CD4-positive, alpha-beta T cell (primary cell): ENCODE measurements around the gene TBC1D22A. TPM values are rescaled to one million over a fixed set of nuclear protein-coding genes. Genes with fewer than 3 reads are reported as not detected.
A peak's percentile ranks its signal among the peaks of the same experiment; 100 is the strongest.

ENCODE experiments used
- ATAC-seq: fragments of 200-7000 bp; cut with Tn5 transposase; one replicate; pipeline ENCODE4 v1.10.0; 2022; ENCODE audit warnings: mild to moderate bottlenecking; ENCODE audit not compliant: poor library complexity
- CTCF ChIA-PET: fragments of 350-600 bp; sonication (Branson Sonifier 250); formaldehyde crosslinking; loops from one replicate; lab custom pipeline; 2021; ENCODE audit warnings: antibody characterized with exemption, inconsistent platforms; lab: Charles Lee
- POLR2A ChIA-PET: fragments of 350-600 bp; sonication (Branson Sonifier 250); formaldehyde crosslinking; loops from one replicate; lab custom pipeline; 2021; ENCODE audit warnings: antibody characterized with exemption, inconsistent platforms; lab: Charles Lee
- DNase-seq, 14 experiments: peaks; one replicate each; pipeline ENCODE4 v3.0.0-alpha.2; 2013 to 2020; ENCODE audit warnings: mixed read lengths in 2 of 14
- H3K27ac ChIP-seq, 2 donors: one replicate each; pipeline versions ENCODE4 v1.5.1 to v1.7.0; 2013; ENCODE audit warnings: low read length in 2 of 2, low read depth in 1 of 2, mild to moderate bottlenecking in 1 of 2
- H3K27me3 ChIP-seq, 2 experiments: 1 replicate in 1 of 2; 2 replicates in 1 of 2; pipeline versions ENCODE4 v1.6.1 to v1.7.0; 2013; ENCODE audit warnings: low read length in 2 of 2, control low read depth in 1 of 2, mild to moderate bottlenecking in 1 of 2, moderate library complexity in 1 of 2; ENCODE audit not compliant: insufficient read depth in 2 of 2, control insufficient read depth in 1 of 2
- H3K36me3 ChIP-seq: one replicate; pipeline ENCODE4 v1.6.1; 2013; ENCODE audit warnings: low read length, control low read depth; ENCODE audit not compliant: insufficient read depth
- H3K4me1 ChIP-seq: one replicate; pipeline ENCODE4 v1.6.1; 2013; ENCODE audit warnings: low read length, control low read depth; ENCODE audit not compliant: insufficient read depth
- H3K4me3 ChIP-seq: one replicate; pipeline ENCODE4 v1.5.1; 2013; ENCODE audit warnings: mild to moderate bottlenecking, low read length, moderate library complexity
- H3K9me3 ChIP-seq, 2 experiments: 1 replicate in 1 of 2; 2 replicates in 1 of 2; pipeline versions ENCODE4 v1.6.1 to v1.7.0; 2013; ENCODE audit warnings: low read length in 2 of 2, mild to moderate bottlenecking in 2 of 2, control low read depth in 1 of 2, moderate library complexity in 1 of 2; ENCODE audit not compliant: control insufficient read depth in 1 of 2, insufficient read depth in 1 of 2
- H3K27ac Mint-ChIP-seq: one replicate; pipeline ENCODE4 v1.8.0; 2020; ENCODE audit warnings: mixed read lengths
- H3K27me3 Mint-ChIP-seq: one replicate; pipeline ENCODE4 v1.8.0; 2021; ENCODE audit warnings: mixed read lengths
- H3K36me3 Mint-ChIP-seq: one replicate; pipeline ENCODE4 v1.8.0; 2021; ENCODE audit warnings: low read depth, mixed read lengths
- H3K4me1 Mint-ChIP-seq: one replicate; pipeline ENCODE4 v1.8.0; 2021; ENCODE audit warnings: low read depth, mixed read lengths
- H3K4me3 Mint-ChIP-seq: one replicate; pipeline ENCODE4 v1.8.0; 2020; ENCODE audit warnings: mild to moderate bottlenecking, mixed read lengths
- H3K9me3 Mint-ChIP-seq: one replicate; pipeline ENCODE4 v1.8.0; 2020; ENCODE audit warnings: mixed read lengths
- CTCF ChIP-seq: fragments of 200-600 bp; IDR thresholded peaks from one replicate; pipeline ENCODE4 v1.8.0; 2022; ENCODE audit warnings: antibody characterized with exemption, mild to moderate bottlenecking
- intact Hi-C, 2 experiments: fragments of 100-400 bp; cut with DNase I in 1 of 2; cut with micrococcal nuclease in 1 of 2; formaldehyde crosslinking; loops; one replicate each; pipeline versions ENCODE4 v1.15.1 to v1.9.0; 2023 to 2025; cut with DNase I, micrococcal nuclease
- total RNA-seq, 174 experiments: library from RNA in 2 of 174; stranded (reverse) in 2 of 174; gene quantifications; one replicate each; pipeline ENCODE4 v1.2.3 and lab custom pipeline; 2021 to 2026

TBC1D22A gene
- total RNA-seq, 2 experiments from 2014 or later = 27.1 to 31.7 TPM

- Histone ChIP-seq H3K9me3 (no peaks in the 10 kb centered on the region), H3K4me1 (no peaks in the 10 kb centered on the region), H3K27me3 (no peaks in the 10 kb centered on the region), H3K27ac (no peak overlapping the region), H3K4me3 (no peak overlapping the region), H3K36me3 (no peaks in the 10 kb centered on the region)
- no peaks in the 10 kb centered on the region for H3K4me1 Mint-ChIP-seq
- H3K36me3 Mint-ChIP-seq = no peaks in the 10 kb centered on the region
- POLR2A ChIA-PET = no interaction called here
- TF ChIP-seq CTCF = no peak
- DNase-seq (peak in 1 of 14 experiments; percentile 3), ATAC-seq (no peak)
- no peak overlapping the region for H3K4me3 Mint-ChIP-seq
- H3K27ac Mint-ChIP-seq = no peak overlapping the region
- intact Hi-C loops = no loop called here
- CTCF ChIA-PET = no interaction called here
- no peaks in the 10 kb centered on the region for H3K9me3 Mint-ChIP-seq
- no peaks in the 10 kb centered on the region for H3K27me3 Mint-ChIP-seq
These were observed 441.8 kb downstream of the TBC1D22A start for GRCh38 chr22:47204002-47204979.

GRCh38 chr22:47205081-47205491 is 442.6 kb downstream of the TBC1D22A start:
- H3K4me3 Mint-ChIP-seq = no peak overlapping the region
- H3K9me3 ChIP-seq = no peaks in the 10 kb centered on the region
- no peak for TF ChIP-seq CTCF
- no peak overlapping the region for H3K4me3 ChIP-seq
- H3K27me3 Mint-ChIP-seq = no peaks in the 10 kb centered on the region
- no peak for ATAC-seq
- ChIA-PET POLR2A (no interaction called here), CTCF (no interaction called here)
- H3K36me3 Mint-ChIP-seq = no peaks in the 10 kb centered on the region
- H3K4me1 ChIP-seq = no peaks in the 10 kb centered on the region
- intact Hi-C loops = no loop called here
- peak in 1 of 14 experiments; percentile 23 for DNase-seq
- H3K27me3 ChIP-seq = no peaks in the 10 kb centered on the region
- H3K9me3 Mint-ChIP-seq = no peaks in the 10 kb centered on the region
- no peaks in the 10 kb centered on the region for H3K4me1 Mint-ChIP-seq
- no peaks in the 10 kb centered on the region for H3K36me3 ChIP-seq
- H3K27ac ChIP-seq = no peak overlapping the region
- H3K27ac Mint-ChIP-seq = no peak overlapping the region

GRCh38 chr22:47205554-47205953 is 443.1 kb downstream of the TBC1D22A start:
- Mint-ChIP-seq H3K4me3 (no peak overlapping the region), H3K36me3 (no peaks in the 10 kb centered on the region), H3K27me3 (no peaks in the 10 kb centered on the region), H3K27ac (no peak overlapping the region), H3K4me1 (no peaks in the 10 kb centered on the region), H3K9me3 (no peaks in the 10 kb centered on the region)
- Histone ChIP-seq H3K27me3 (no peaks in the 10 kb centered on the region), H3K36me3 (no peaks in the 10 kb centered on the region), H3K27ac (no peak overlapping the region), H3K4me1 (no peaks in the 10 kb centered on the region), H3K4me3 (no peak overlapping the region), H3K9me3 (no peaks in the 10 kb centered on the region)
- ATAC-seq (no peak), DNase-seq (peak in 2 of 14 experiments; percentile 6 to 14)
- CTCF ChIA-PET = no interaction called here
- intact Hi-C loops = no loop called here
- POLR2A ChIA-PET = no interaction called here
- no peak for TF ChIP-seq CTCF
